GM21786 (cell line): Measurements from ENCODE around the gene SSR2.
A peak's percentile ranks its signal among the peaks of the same experiment; 100 is the strongest.

Experiments used
- ATAC-seq: cut with Tn5 transposase; IDR thresholded peaks from one replicate; pipeline ENCODE4 v1.9.1; 2021; ENCODE audit not compliant: unreplicated experiment

SSR2 gene

GRCh38 chr1:156020293-156021092 lies at the start of gene SSR2:
Gene SSR2, minus strand, starts transcription at chr1:156020951. Its CDS starts 784 bp downstream, at chr1:156020167.
- peak; percentile 97 for ATAC-seq

- ATAC-seq: no peak
Observed at GRCh38 chr1:156070548-156070947, 49.8 kb upstream of the SSR2 start.

GRCh38 chr1:156069490-156070455 lies 49.0 kb upstream of the SSR2 start:
- ATAC-seq: no peak

- ATAC-seq: no peak
Observed at GRCh38 chr1:156067262-156067661, 46.5 kb upstream of the SSR2 start.

GRCh38 chr1:156065871-156066270 lies 45.1 kb upstream of the SSR2 start:
- ATAC-seq: no peak

GRCh38 chr1:156065212-156065611 lies 44.5 kb upstream of the SSR2 start:
- no peak for ATAC-seq

GRCh38 chr1:156064615-156065014 lies 43.9 kb upstream of the SSR2 start:
- no peak for ATAC-seq

GRCh38 chr1:156063997-156064285 lies 43.2 kb upstream of the SSR2 start:
- no peak for ATAC-seq

GRCh38 chr1:156062189-156062588 lies 41.4 kb upstream of the SSR2 start:
- ATAC-seq: no peak

GRCh38 chr1:156060937-156061636 lies 40.3 kb upstream of the SSR2 start, which contains the start of gene RAB25:
Gene RAB25, plus strand, starts transcription at chr1:156061160. Its CDS starts 241 bp downstream, at chr1:156061401.
- no peak for ATAC-seq

GRCh38 chr1:156056326-156056849 lies 35.6 kb upstream of the SSR2 start:
- no peak for ATAC-seq

GRCh38 chr1:156055281-156056048 lies 34.7 kb upstream of the SSR2 start:
- no peak for ATAC-seq

GRCh38 chr1:156054500-156055280 lies 33.9 kb upstream of the SSR2 start, which contains the start of gene LAMTOR2:
Gene LAMTOR2, plus strand, starts transcription at chr1:156054782. Its CDS starts 108 bp downstream, at chr1:156054890.
- peak; percentile 75 for ATAC-seq

GRCh38 chr1:156053768-156054499 lies 33.2 kb upstream of the SSR2 start, which contains the start of gene UBQLN4:
Gene UBQLN4, minus strand, starts transcription at chr1:156053798. Its CDS starts 97 bp downstream, at chr1:156053701.
- no peak for ATAC-seq

- ATAC-seq: no peak
Observed at GRCh38 chr1:156052862-156053767, 32.4 kb upstream of the SSR2 start.

GRCh38 chr1:156051011-156051725 lies 30.4 kb upstream of the SSR2 start:
- ATAC-seq: no peak

GRCh38 chr1:156050376-156050775 lies 29.6 kb upstream of the SSR2 start:
- no peak for ATAC-seq
